Fibroblast of mammary gland (primary cell): Measurements from ENCODE around the gene WDR18.
"Not testable (repeated sequence)": the region's sequence is repeated elsewhere in the genome, so short reads cannot be mapped to it uniquely, and the experiment has no call there.

Experiments
- DNase-seq: peaks from one replicate; pipeline ENCODE4 v3.0.0-alpha.2; 2010; ENCODE audit warnings: low read depth
- H3K4me3 ChIP-seq: 2 replicates; pipeline ENCODE4 v1.5.1; 2011; ENCODE audit warnings: low read depth, mild to moderate bottlenecking, low read length, moderate library complexity; ENCODE audit not compliant: control insufficient read depth
- TF ChIP-seq, protein P1 (sequence below): conservative IDR thresholded peaks from 2 replicates; pipeline ENCODE4 v1.5.1; 2011; ENCODE audit warnings: low read depth, low read length, inconsistent platforms; ENCODE audit not compliant: control insufficient read depth, insufficient read depth

Gene WDR18

GRCh38 chr19:954672-955494 lies 29.3 kb upstream of the WDR18 start:
- no peak overlapping the region for H3K4me3 ChIP-seq
- no peak for DNase-seq
- TF ChIP-seq, protein P1, sequence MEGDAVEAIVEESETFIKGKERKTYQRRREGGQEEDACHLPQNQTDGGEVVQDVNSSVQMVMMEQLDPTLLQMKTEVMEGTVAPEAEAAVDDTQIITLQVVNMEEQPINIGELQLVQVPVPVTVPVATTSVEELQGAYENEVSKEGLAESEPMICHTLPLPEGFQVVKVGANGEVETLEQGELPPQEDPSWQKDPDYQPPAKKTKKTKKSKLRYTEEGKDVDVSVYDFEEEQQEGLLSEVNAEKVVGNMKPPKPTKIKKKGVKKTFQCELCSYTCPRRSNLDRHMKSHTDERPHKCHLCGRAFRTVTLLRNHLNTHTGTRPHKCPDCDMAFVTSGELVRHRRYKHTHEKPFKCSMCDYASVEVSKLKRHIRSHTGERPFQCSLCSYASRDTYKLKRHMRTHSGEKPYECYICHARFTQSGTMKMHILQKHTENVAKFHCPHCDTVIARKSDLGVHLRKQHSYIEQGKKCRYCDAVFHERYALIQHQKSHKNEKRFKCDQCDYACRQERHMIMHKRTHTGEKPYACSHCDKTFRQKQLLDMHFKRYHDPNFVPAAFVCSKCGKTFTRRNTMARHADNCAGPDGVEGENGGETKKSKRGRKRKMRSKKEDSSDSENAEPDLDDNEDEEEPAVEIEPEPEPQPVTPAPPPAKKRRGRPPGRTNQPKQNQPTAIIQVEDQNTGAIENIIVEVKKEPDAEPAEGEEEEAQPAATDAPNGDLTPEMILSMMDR, result no peak

DNA sequence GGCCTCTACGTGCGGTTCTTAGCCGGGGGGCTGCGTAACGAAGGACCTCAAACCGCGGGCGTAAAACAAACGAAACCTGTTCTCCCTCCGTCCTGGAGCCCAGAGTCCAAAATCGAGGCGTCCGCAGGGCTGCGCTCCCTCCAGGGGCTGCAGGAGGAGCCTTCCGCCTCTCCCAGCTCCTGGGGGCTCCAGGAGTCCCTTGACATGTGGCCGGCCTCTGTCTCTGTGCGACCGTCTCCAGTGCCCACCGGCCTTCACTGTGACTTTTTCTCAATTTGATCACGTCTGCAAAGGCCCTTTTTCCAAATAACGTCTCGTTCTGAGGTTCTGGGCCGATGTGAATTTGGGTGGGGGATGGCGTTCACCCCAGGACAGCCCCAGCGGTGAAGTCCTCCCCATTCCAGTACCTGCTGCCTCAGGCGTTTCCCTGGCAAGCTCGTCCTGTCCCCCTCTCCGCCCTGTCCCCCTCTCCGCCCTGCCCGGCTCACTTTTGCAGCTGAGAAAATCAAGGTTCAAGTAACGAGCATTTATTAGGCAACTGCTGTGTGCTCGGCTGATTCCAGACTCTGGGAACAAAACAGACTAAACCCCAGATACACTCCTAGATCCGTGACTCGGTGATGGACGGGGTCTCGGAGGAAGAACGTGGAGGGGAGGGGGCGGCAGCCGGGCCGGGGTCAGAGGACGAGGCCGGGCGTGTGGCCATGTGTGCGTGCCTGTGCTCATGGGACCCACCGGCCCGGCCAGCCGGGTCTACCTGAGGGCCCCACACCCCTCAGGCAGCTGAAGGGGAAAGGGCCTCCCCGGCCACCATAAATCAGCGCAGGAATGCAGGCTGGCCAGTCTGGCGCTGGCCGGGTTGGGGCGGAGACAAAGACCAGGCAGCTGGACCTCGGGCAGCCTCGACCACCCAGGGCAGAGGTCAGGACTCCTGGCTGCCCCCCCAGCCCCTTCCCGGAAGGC lies 28.1 kb upstream of the WDR18 start:
- no peak for DNase-seq
- TF ChIP-seq, protein P1, result no peak
- no peak overlapping the region for H3K4me3 ChIP-seq

- TF ChIP-seq, protein P1, result no peak
- H3K4me3 ChIP-seq, result no peak overlapping the region
- DNase-seq, result no peak
Measured at GRCh38 chr19:956766-957440, 27.2 kb upstream of the WDR18 start.

DNA sequence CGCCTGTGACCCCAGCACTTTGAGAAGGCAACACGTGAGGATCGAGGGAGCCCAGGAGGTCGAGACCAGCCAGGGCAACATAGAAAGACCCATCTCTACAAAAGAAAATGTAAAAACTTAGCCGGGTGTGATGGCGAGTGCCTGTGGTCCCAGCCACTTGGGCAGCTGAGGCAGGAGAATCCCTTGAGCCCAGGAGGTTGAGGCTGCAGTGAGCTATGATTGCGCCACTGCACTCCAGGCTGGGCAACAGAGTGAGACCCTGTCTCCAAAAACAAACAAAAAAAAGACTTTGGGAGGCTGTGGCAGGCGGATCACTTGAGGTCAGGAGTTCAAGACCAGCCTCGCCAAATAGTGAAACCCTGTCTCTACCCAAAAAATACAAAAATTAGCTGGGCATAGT lies 26.6 kb upstream of the WDR18 start:
- DNase-seq, H3K4me3 ChIP-seq: not testable (repeated sequence)

- peak; percentile 66 for DNase-seq
- no peak overlapping the region for H3K4me3 ChIP-seq
Measured at GRCh38 chr19:958967-959855, 24.9 kb upstream of the WDR18 start.

DNA sequence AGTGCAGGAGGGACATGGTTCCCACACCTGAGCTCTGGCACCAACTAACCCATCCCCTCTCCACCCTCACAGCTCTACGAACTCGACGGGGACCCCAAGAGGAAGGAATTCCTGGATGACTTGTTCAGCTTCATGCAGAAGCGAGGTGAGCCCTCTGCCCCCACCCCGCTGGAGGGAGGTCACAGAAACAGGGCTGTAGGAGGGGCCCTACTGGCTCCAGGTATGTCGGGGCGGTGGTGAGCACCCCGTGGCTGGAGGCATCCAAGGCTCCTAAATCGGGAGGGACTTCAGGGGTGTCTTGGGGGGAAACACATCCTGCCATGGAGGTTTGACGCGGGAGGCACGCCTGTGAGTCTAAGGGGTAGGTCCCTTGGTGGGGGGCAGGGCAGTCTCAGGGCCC lies 24.1 kb upstream of the WDR18 start:
- no peak for DNase-seq
- TF ChIP-seq, protein P1, result no peak

More at GRCh38 chr19:958967-959855, 24.9 kb upstream of the WDR18 start:
- TF ChIP-seq, protein P1, result no peak

More for the DNA sequence above, 24.1 kb upstream of the WDR18 start:
- no peak overlapping the region for H3K4me3 ChIP-seq
